ENCODE data around the gene EFCAB6. TPM values are rescaled to one million over a fixed set of nuclear protein-coding genes. Genes with fewer than 3 reads are reported as not detected.

Gene EFCAB6
- total RNA-seq, 1 experiment from 2014 or later = not detected

DNA sequence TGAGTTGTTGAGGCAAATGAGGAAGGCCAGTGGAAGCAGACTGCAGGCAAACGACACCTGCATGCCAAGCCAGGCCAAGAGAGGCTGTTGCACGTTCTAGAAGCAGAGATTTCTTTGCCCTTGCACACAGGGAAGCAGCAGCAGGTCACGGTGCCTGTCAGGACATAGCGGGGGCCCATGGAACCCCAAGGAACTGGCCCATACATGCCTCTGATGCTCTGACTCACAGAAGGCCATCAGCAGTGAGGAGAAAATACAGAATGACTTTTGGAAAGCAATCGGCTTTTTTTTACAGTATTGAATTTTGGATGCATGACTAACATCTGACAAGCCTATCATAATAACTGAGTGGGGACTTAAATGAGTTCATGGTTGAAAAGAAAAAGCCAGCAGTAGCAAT is 276.4 kb downstream of the EFCAB6 start:
- Histone ChIP-seq H3K4me3 (ENCODE audit: low read depth, low read length) (no peak overlapping the region), H3K27me3 (replicated peaks; ENCODE audit: control insufficient read depth, insufficient read depth, low read length) (no peaks in the 10 kb centered on the region), H3K36me3 (ENCODE audit: control insufficient read depth, insufficient read depth, low read length) (no peaks in the 10 kb centered on the region), H3K4me1 (no peaks in the 10 kb centered on the region), H3K9me3 (no peaks in the 10 kb centered on the region)
- TF ChIP-seq, protein P1, sequence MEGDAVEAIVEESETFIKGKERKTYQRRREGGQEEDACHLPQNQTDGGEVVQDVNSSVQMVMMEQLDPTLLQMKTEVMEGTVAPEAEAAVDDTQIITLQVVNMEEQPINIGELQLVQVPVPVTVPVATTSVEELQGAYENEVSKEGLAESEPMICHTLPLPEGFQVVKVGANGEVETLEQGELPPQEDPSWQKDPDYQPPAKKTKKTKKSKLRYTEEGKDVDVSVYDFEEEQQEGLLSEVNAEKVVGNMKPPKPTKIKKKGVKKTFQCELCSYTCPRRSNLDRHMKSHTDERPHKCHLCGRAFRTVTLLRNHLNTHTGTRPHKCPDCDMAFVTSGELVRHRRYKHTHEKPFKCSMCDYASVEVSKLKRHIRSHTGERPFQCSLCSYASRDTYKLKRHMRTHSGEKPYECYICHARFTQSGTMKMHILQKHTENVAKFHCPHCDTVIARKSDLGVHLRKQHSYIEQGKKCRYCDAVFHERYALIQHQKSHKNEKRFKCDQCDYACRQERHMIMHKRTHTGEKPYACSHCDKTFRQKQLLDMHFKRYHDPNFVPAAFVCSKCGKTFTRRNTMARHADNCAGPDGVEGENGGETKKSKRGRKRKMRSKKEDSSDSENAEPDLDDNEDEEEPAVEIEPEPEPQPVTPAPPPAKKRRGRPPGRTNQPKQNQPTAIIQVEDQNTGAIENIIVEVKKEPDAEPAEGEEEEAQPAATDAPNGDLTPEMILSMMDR (IDR thresholded peaks at IDR 0.05; ENCODE audit: insufficient read depth in 1 of 2, low read depth in 1 of 2, low read length in 1 of 2, severe bottlenecking in 1 of 2, unreplicated experiment in 1 of 2) = no peak
- H3K4me1 Mint-ChIP-seq (ENCODE audit: low read depth, unreplicated experiment) = no peaks in the 10 kb centered on the region
- no TSS peak for BruUV-seq (replicated peaks)
- no peak overlapping the region for H3K4me3 Mint-ChIP-seq (ENCODE audit: unreplicated experiment)
- no peak for DNase-seq
- H3K27ac Mint-ChIP-seq (ENCODE audit: unreplicated experiment) = no peak overlapping the region
- no peaks in the 10 kb centered on the region for H3K36me3 Mint-ChIP-seq (ENCODE audit: insufficient read depth, unreplicated experiment)
- ChIA-PET CTCF (no interaction called here), POLR2A (no interaction called here)
- no peaks in the 10 kb centered on the region for H3K9me3 Mint-ChIP-seq (ENCODE audit: unreplicated experiment)
- peaks cover 6% of the 10 kb centered on the region for H3K27me3 Mint-ChIP-seq (ENCODE audit: insufficient read depth, unreplicated experiment)
- intact Hi-C loops (cut with micrococcal nuclease; ENCODE audit: unreplicated experiment) = no loop called here

DNA sequence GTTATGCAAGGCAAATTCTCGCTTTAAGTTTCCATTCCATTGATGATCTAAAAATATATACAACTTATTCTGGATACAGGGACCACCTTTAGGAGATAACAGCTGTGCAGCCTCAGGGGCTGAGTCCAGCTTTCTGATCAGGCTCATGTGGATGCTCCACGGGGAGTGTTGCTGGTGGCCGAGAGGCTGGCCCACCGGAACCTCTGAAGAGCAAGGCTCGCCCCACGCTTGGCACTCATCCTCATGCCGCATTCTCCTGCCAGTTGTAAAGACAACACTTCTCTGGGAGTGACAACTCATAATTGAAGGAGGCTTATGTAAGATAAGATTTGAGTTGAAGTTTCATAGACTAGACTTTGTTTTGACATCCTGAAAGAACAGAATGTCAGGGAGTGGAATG is 276.8 kb downstream of the EFCAB6 start:
- no peaks in the 10 kb centered on the region for H3K36me3 Mint-ChIP-seq (ENCODE audit: insufficient read depth, unreplicated experiment)
- ChIA-PET POLR2A (no interaction called here), CTCF (no interaction called here)
- Histone ChIP-seq H3K36me3 (ENCODE audit: control insufficient read depth, insufficient read depth, low read length) (no peaks in the 10 kb centered on the region), H3K4me3 (ENCODE audit: low read depth, low read length) (no peak overlapping the region), H3K9me3 (no peaks in the 10 kb centered on the region), H3K27me3 (replicated peaks; ENCODE audit: control insufficient read depth, insufficient read depth, low read length) (no peaks in the 10 kb centered on the region), H3K4me1 (no peaks in the 10 kb centered on the region)
- peaks cover 6% of the 10 kb centered on the region for H3K27me3 Mint-ChIP-seq (ENCODE audit: insufficient read depth, unreplicated experiment)
- H3K9me3 Mint-ChIP-seq (ENCODE audit: unreplicated experiment) = no peaks in the 10 kb centered on the region
- TF ChIP-seq, protein P1 (IDR thresholded peaks at IDR 0.05; ENCODE audit: insufficient read depth in 1 of 2, low read depth in 1 of 2, low read length in 1 of 2, severe bottlenecking in 1 of 2, unreplicated experiment in 1 of 2) = no peak
- no TSS peak for BruUV-seq (replicated peaks)
- H3K27ac Mint-ChIP-seq (ENCODE audit: unreplicated experiment) = no peak overlapping the region
- no peak overlapping the region for H3K4me3 Mint-ChIP-seq (ENCODE audit: unreplicated experiment)
- intact Hi-C loops (cut with micrococcal nuclease; ENCODE audit: unreplicated experiment) = no loop called here
- no peaks in the 10 kb centered on the region for H3K4me1 Mint-ChIP-seq (ENCODE audit: low read depth, unreplicated experiment)
- no peak for DNase-seq

DNA sequence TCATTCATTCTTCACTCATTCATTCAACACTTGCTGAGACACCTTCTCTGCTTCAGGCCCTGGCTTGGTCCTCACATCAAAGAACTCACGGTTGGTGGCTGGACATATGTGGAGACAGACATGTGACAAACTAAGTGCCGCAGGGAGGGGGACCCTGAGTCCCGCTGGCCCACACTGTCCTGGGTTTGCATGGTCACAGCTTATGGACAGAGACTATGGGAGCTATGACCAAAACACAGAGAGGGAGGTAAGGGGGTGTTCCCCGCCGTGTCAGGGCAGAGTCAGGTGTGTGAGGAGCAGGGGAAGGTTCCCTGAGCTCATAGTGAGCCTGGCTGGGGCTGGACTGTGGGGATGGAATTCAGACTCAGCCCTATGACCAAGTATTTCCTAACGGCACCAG is 277.2 kb downstream of the EFCAB6 start:
- no TSS peak for BruUV-seq (replicated peaks)
- TF ChIP-seq, protein P1 (IDR thresholded peaks at IDR 0.05; ENCODE audit: insufficient read depth in 1 of 2, low read depth in 1 of 2, low read length in 1 of 2, severe bottlenecking in 1 of 2, unreplicated experiment in 1 of 2) = no peak
- Mint-ChIP-seq H3K27ac (ENCODE audit: unreplicated experiment) (no peak overlapping the region), H3K4me1 (ENCODE audit: low read depth, unreplicated experiment) (no peaks in the 10 kb centered on the region), H3K4me3 (ENCODE audit: unreplicated experiment) (no peak overlapping the region), H3K9me3 (ENCODE audit: unreplicated experiment) (no peaks in the 10 kb centered on the region), H3K27me3 (ENCODE audit: insufficient read depth, unreplicated experiment) (peaks cover 6% of the 10 kb centered on the region), H3K36me3 (ENCODE audit: insufficient read depth, unreplicated experiment) (no peaks in the 10 kb centered on the region)
- intact Hi-C loops (cut with micrococcal nuclease; ENCODE audit: unreplicated experiment) = no loop called here
- no peaks in the 10 kb centered on the region for H3K36me3 ChIP-seq (ENCODE audit: control insufficient read depth, insufficient read depth, low read length)
- H3K4me3 ChIP-seq (ENCODE audit: low read depth, low read length) = no peak overlapping the region
- CTCF ChIA-PET = no interaction called here
- POLR2A ChIA-PET = no interaction called here
- no peaks in the 10 kb centered on the region for H3K27me3 ChIP-seq (replicated peaks; ENCODE audit: control insufficient read depth, insufficient read depth, low read length)
- no peak for DNase-seq
- H3K4me1 ChIP-seq = no peaks in the 10 kb centered on the region
- H3K9me3 ChIP-seq = no peaks in the 10 kb centered on the region

All from Caco-2 (cell line).